Neural crest cell (in vitro differentiated cells): ENCODE measurements around the gene ATF7. TPM values are rescaled to one million over a fixed set of nuclear protein-coding genes. Genes with fewer than 3 reads are reported as not detected.

Source experiments
- DNase-seq: peaks from one replicate; pipeline ENCODE4 v3.0.0; 2021; ENCODE audit warnings: low read depth, mixed read lengths, low spot score
- H3K27ac Mint-ChIP-seq: one replicate; pipeline ENCODE4 v1.8.0; 2021; ENCODE audit warnings: mild to moderate bottlenecking, mixed read lengths; ENCODE audit not compliant: unreplicated experiment
- H3K27me3 Mint-ChIP-seq: 2 replicates; pipeline ENCODE4 v1.8.0; 2021; ENCODE audit warnings: low read depth, mild to moderate bottlenecking, mixed read lengths
- H3K36me3 Mint-ChIP-seq: 2 replicates; pipeline ENCODE4 v1.8.0; 2021; ENCODE audit warnings: low read depth, mild to moderate bottlenecking, mixed read lengths
- H3K4me1 Mint-ChIP-seq: 2 replicates; pipeline ENCODE4 v1.8.0; 2021; ENCODE audit warnings: mixed read lengths
- H3K4me3 Mint-ChIP-seq: one replicate; pipeline ENCODE4 v1.8.0; 2021; ENCODE audit warnings: mild to moderate bottlenecking, mixed read lengths
- H3K9me3 Mint-ChIP-seq: 2 replicates; pipeline ENCODE4 v1.8.0; 2021; ENCODE audit warnings: mixed read lengths
- total RNA-seq: library from RNA; stranded (reverse); gene quantifications from 2 replicates; pipeline ENCODE4 v1.2.1, GENCODE V29; 2021
- TF ChIP-seq, protein P1 (sequence below): fragments of 200-600 bp; sonication (generic); conservative IDR thresholded peaks from 2 replicates; pipeline ENCODE4 v1.5.0; 2021; ENCODE audit warnings: antibody characterized with exemption, mild to moderate bottlenecking

The ATF7 gene
- total RNA-seq, 1 donor from 2014 or later, result 32.5 TPM

GRCh38 chr12:53492830-53493609 is 133.2 kb downstream of the ATF7 start:
- H3K36me3 Mint-ChIP-seq, result no peaks in the 10 kb centered on the region
- H3K4me1 Mint-ChIP-seq, result peaks cover 56% of the 10 kb centered on the region
- H3K27me3 Mint-ChIP-seq, result peaks cover 7% of the 10 kb centered on the region
- TF ChIP-seq, protein P1, sequence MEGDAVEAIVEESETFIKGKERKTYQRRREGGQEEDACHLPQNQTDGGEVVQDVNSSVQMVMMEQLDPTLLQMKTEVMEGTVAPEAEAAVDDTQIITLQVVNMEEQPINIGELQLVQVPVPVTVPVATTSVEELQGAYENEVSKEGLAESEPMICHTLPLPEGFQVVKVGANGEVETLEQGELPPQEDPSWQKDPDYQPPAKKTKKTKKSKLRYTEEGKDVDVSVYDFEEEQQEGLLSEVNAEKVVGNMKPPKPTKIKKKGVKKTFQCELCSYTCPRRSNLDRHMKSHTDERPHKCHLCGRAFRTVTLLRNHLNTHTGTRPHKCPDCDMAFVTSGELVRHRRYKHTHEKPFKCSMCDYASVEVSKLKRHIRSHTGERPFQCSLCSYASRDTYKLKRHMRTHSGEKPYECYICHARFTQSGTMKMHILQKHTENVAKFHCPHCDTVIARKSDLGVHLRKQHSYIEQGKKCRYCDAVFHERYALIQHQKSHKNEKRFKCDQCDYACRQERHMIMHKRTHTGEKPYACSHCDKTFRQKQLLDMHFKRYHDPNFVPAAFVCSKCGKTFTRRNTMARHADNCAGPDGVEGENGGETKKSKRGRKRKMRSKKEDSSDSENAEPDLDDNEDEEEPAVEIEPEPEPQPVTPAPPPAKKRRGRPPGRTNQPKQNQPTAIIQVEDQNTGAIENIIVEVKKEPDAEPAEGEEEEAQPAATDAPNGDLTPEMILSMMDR, result no peak
- H3K27ac Mint-ChIP-seq, result peak overlapping the region; percentile 99
- peak; percentile 92 for DNase-seq
- no peaks in the 10 kb centered on the region for H3K9me3 Mint-ChIP-seq
- peak overlapping the region; percentile 90 for H3K4me3 Mint-ChIP-seq

DNA sequence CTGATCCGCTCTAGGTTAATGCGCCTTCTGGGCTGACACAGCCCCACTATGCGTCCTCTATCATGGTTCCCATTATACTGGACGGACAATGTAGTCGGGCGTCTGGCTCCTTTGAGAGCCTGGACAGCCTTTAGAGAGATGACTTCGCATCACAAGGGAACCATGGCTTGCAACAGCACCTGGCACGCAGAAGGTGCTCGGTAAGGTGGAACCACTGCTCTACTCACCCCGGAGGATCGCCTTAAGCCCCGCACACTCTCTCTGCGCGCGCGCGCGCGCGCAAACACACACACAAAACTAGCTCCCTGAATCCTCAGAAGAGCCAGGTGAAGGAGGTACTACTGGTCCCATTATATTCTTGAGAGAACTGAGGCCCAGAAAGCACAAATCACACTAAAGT is 134.0 kb downstream of the ATF7 start:
- Mint-ChIP-seq H3K4me1 (peaks cover 49% of the 10 kb centered on the region), H3K4me3 (peak overlapping the region; percentile 90), H3K27ac (peak overlapping the region; percentile 95), H3K9me3 (no peaks in the 10 kb centered on the region), H3K27me3 (peaks cover 12% of the 10 kb centered on the region), H3K36me3 (peaks cover 3% of the 10 kb centered on the region)
- no peak for DNase-seq
- TF ChIP-seq, protein P1, result no peak

- TF ChIP-seq, protein P1, result no peak
- peaks cover 12% of the 10 kb centered on the region for H3K27me3 Mint-ChIP-seq
- no peak for DNase-seq
- no peaks in the 10 kb centered on the region for H3K9me3 Mint-ChIP-seq
- H3K36me3 Mint-ChIP-seq, result peaks cover 11% of the 10 kb centered on the region
- H3K27ac Mint-ChIP-seq, result no peak overlapping the region
- peaks cover 33% of the 10 kb centered on the region for H3K4me1 Mint-ChIP-seq
- peak overlapping the region; percentile 80 for H3K4me3 Mint-ChIP-seq
Measured at GRCh38 chr12:53489242-53489864, 136.8 kb downstream of the ATF7 start.

DNA sequence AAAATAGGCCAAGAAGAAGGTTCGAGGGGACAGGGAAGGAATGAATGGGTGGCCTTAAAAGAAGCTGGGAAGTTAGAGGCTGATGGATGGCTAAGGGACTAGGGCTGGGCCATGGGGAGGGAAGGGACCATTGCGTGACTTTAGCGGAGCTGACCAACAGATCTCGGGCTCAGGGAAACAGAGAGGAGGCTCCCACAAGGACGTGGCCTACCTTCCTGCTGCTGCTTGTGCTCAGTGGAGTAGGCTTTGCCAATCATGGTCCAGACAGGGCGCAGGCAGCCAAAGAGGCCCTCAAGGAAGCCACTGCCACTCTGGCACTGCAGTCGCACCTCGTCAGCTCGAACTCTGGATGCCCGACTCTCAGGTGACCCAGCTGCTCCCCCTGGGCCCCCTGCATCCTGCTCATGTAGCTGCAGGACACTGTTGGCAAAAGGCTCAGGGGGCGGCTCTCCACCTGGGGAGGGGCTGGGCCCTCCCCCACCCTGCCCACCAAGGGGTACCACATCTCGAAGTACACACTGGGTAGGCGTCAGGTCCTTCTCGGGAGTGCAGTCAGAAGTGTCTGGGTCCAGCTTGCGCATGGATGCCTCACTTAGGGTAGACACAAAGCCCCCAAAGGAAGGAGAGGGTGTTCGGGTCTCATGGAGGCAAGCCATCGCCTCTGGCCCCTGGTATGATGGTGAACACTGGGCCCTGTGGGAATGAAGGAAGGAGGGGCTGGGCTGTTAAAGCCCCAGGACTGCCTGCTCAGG is 139.3 kb downstream of the ATF7 start:
- no peak for DNase-seq
- no peak overlapping the region for H3K27ac Mint-ChIP-seq
- peaks cover 21% of the 10 kb centered on the region for H3K36me3 Mint-ChIP-seq

More for the DNA sequence above, 139.3 kb downstream of the ATF7 start:
- no peaks in the 10 kb centered on the region for H3K9me3 Mint-ChIP-seq
- peaks cover 19% of the 10 kb centered on the region for H3K27me3 Mint-ChIP-seq
- H3K4me3 Mint-ChIP-seq, result peak overlapping the region; percentile 66
- H3K4me1 Mint-ChIP-seq, result peaks cover 13% of the 10 kb centered on the region
- TF ChIP-seq, protein P1, result no peak
